Activated CD4-positive, alpha-beta T cell treated with anti-CD3 and anti-CD28 coated beads, Interleukin-2, amount 50 U/mL, for 1 hour (primary cell): ENCODE measurements around the gene JDP2.

Experiments
- DNase-seq: peaks from one replicate; pipeline ENCODE4 v3.0.0-alpha.2; 2020

JDP2 gene

DNA sequence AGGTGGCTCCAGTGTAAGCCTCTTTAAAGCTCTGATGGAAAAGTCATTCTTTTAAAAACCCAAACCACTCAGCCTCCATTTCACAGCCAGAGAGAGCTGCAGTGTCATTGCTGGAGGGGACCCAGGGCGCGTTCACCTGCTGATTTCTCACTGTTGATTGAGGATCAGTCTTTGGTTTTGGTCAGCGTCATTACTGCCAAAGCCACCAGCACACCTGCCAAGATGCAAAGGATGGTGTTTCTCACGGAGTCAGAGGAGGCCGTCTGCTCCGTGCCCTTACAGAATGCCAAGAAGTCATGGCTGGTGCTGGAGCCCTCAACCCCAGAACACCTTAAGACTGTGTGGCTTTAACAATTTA lies 61.6 kb downstream of the JDP2 start:
- DNase-seq: no peak

DNA sequence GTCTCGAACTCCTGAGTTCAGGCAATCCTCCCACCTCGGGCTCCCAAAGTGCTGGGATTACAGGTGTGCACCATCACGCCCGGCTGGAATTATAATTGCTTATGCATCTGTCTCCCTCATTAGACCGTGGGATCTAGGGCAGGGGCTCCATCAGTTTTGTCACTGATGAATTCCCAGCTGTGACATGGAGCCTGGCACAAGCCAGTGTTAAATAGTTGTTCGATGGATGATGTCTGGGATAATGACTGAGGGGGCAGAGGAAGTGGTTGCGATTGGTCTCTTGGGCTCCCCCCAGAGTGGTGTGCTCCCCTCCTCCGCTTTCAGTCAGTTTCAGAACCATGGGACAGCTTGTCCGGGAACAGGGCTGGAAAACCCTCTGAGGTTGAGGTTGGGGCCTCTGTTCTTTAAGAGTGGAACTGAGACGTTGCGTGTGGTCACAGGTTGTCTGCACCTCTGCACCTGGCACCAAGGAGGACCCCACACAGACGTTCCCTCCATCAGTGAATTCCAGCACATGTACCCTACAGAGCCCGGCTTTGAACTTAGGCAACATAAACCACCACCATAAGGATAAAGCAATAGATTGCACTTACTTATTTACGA lies 63.7 kb downstream of the JDP2 start:
- DNase-seq: no peak

DNA sequence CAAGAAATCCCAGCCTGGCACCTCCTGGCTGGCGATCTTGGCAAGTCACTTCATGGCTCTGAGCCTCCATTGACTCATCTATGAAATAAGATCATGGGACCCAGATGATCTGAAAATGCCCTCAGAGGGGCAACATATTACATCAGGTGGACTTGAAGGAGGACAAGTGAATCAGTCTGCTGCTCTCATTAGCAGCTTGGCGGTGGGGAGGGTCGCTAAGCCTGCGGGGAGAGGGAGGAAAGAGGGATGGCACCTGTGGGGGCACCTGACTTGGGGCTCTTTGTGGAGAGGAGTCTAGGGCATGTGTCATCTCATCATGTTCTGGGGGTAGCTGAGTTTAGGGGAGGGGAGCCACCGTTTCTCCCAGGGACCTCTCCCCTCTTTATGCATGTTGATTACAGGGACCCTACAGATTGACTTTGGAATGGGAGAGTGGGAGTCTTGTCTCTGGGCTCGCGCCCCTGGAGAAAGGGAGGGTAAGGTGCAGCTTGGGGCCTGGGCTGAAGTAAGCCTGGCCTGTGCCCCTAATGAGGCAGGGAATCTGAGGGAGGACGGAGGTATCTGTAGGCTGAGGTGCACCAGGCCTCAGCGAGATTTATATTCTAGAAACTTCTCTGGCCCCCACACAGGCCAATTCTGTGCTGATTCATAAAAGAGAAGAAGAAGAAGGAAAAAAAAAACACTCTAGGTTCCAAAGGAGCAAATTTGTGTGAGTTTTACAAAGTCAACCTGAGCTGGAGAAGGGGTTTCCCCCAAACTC lies 65.2 kb downstream of the JDP2 start:
- no peak for DNase-seq

DNA sequence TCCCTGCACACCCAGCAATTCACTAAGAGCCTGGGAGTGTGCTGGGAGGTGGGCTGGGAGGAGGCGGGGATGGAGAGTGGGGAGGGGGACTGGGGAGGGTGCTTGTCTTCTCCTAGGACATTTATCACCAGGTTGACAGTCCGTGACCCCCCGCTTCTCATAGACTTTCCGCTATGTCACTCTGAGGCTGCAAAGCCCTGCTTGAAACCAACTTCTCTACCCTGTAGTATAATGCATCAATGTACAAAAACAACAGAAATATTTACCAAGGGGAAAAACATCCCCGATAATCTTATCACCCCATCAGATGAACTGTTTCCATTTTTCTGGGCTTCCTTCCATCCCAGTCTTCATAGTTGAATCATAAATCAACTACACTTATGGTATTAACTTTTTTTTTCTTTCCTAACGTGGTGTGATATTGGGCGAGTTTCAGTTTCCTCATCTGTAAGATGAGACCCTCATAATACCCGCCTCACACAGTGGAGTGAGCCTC lies 65.8 kb downstream of the JDP2 start:
- no peak for DNase-seq

DNA sequence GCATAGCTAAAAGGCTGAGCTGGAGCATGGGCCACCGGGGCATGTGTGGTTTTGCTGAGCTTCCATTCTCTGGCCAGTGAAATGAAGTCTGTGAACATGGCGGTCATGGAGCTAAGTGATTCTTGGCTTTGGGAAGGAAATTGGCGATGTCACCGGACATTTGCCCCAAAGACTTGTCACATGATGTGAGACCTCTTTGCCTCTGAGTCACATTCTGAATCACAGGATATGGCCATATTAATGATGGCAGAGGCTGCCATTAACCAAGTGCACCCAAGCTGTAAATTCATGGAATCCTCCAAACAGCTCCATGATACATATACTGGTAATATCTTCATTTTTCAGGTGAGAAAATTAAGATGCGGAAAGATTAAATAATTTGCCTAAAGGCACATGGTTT lies 67.1 kb downstream of the JDP2 start:
- no peak for DNase-seq

DNA sequence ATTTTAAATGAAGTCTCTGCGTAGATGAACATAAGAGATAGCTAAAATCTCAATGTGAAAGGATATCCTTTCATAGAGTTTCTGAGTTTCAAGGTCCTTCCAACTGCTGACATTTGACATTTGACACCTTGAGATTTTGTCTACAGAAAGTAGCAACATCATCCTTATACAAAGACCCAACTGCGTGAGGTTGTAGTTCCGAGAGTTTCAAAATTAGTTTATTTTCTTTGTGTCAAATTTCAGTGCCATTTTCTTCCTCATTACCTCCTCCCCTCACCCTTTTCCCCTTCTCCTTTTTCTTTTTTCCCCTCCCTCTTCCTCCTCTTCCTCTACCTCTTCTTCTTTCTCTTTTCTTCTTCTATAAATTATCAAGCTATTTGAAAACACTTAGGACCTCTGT lies 67.6 kb downstream of the JDP2 start:
- no peak for DNase-seq

DNA sequence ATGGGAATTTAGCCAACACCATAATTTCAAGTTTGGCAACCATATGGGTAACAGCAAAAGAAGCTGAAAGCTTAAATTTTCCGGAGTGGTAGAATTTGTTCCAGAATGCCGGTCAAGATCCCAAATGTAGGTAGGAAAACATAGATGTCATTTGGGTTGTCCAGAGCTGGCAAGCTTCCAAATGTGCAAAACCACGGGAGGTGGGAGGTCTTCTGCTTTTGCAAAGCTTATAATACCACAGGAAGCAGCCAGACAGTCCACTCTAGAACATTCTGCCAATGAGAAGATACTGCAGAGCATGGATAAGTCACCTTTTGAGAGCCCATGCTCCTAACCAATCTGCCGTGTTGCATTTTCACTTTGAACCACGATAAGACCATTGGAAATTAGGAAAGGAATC lies 68.1 kb downstream of the JDP2 start:
- no peak for DNase-seq

DNA sequence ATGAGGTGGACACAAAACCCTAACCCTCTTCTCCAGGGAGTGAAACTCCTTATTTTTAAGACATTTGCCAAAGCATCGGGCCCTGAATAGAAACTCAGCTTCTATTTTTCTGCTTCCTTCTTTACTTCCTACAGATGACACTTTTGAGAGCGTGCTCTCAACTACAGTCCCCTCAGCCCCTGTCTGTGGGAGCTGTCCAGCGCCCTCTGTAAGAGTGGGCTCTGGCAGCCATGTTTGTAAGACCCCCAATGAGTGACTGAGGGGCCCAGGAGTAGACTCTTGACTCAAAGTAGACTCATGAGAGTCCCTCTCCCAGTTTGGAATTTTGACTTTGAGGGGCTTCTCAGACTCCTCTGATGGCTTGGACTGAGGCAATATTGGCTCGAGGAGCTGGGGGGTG lies 68.9 kb downstream of the JDP2 start:
- no peak for DNase-seq

DNA sequence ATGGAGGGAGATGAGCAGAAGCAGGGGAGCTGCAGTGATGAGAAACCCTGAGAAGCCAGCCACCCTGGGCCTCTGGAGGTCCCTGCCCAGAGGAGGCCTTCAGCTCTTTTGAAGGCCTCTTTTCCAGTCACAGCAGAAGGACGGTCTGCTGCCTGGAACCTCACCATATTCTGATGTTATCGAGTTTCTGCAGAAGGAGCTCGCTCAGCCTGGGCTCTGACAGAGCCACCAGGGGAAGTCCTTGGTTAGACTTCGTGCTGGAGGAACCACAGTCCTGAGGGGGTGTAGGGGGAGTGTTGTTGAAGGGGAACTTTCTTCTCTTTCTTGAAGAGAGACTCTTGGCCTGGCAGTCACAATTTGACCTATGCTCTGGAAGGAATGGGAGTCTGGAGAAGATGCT lies 69.4 kb downstream of the JDP2 start:
- DNase-seq: no peak

DNA sequence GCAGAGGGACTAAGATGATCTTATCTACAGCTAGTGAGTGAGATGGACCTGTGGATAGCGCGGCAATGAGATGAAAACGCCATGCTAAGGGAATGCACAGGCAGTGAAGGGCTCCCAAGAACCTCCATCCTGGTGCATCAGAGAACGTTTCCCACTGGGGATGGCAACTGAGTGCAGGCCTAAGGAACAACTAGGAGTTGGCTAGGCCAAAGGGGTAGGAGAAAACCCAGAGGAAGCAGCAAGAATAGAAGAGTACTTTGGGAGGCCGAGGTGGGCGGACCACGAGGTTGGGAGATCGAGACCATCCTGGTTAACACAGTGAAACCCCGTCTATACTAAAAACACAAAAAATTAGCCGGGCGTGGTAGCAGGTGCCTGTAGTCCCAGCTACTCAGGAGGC lies 69.9 kb downstream of the JDP2 start:
- DNase-seq: no peak

DNA sequence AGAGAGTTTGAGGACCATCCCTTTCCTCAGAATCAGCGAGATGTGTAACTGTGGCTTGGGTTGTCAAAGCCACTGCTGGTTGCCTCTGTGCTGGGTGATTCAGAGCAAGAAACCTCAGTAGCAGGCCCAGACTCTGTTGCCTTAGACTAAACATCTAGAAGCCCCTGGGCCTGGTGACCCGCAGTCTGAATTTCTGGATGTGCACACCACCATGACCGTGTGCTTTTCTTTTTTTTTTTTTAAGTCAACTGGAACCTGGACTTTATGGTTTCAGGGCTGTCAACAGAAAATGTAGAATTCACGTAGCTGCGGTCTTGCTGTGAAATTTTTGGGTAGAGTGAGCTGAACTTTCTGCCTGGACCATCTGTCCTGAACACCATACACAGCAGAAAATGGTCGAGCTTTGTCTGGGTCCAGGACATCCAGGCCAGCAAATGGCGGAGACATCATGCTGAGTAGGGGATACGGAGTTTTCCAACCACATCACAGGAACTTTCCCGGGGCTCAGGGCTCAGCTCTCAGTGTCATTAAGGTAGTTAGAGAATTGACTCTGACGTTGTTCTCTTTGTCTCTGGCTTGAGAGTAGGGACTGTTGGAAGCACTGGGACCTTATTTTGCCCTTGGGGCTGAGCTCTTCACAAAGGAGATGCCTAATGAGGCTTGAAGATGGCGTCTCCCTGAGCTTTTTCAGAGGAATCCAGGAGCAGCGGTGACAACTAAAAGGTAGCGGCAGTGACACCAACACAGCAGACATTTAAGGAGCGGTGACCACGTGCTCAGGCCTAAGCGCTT lies 71.5 kb downstream of the JDP2 start:
- DNase-seq: no peak

DNA sequence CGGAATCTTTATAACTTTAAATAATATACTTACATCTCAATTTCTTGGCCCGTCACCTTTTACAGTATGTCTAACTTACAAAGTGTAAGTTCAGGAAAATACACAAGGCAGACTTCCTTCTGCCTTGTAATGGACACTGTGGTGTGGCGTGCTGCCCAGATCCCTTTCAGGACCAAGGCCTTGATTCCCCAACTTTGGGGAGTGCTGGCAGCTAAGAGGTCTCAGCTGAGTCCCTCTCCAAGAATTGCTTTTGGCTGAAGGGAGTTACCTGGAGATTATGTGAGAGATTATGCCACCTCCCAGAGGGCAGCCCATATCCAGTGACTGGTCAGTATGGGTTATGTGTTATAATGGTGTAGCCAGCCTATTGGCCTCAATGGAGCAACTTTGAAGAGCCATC lies 73.3 kb downstream of the JDP2 start:
- no peak for DNase-seq

DNA sequence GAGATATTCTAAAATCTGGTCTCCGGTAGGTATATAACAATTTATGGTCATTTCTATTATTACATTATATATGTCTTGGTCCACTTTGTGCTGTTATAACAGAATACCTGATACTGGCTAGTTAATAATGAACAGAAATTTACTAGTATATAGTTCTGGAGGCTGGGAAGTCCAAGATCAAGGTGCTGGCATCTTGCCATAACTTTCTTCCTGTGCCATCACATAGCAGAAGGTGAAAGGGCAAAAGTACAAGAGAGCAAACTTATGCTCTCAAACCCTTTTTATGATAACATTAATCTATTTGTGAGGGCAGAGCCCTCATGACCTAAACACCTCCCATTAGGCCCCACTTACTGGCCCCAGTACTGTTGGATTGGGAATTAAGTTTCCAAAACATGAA lies 76.6 kb downstream of the JDP2 start:
- no peak for DNase-seq

DNA sequence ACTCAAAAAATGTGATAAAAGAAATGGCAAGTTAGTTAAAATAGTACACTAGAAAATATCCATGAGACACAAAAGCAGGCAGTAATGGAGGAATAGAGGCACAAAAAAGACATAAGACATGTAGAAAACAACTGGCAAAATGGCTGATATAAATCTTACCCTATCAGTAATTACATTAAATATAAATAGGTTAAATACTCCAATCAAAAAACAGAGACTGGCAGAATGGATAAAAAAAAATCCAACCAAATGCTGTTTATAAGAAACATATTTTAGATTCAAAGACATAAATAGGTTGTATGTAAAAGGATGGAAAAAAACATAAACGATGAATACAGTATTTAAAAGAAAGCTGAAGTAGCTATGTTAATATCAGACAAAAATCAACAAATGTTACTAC lies 79.1 kb downstream of the JDP2 start:
- DNase-seq: no peak

DNA sequence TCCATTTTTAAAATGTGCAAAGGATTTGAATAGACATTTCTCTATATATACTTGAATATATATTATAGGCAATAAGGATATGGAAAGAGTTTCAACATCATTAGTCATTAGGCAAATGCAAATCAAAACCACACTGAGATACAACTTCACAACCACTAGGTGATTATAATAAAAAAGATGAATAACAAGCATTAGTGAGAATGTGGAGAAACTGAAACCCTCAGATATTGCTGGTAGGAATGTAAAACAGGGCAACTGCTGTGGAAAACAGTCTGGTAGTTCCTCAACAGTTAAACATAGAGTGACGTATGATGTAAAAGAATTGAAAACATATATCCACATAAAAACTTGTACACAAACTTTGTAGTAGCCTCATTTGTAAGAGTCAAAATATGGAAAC lies 82.7 kb downstream of the JDP2 start:
- no peak for DNase-seq

DNA sequence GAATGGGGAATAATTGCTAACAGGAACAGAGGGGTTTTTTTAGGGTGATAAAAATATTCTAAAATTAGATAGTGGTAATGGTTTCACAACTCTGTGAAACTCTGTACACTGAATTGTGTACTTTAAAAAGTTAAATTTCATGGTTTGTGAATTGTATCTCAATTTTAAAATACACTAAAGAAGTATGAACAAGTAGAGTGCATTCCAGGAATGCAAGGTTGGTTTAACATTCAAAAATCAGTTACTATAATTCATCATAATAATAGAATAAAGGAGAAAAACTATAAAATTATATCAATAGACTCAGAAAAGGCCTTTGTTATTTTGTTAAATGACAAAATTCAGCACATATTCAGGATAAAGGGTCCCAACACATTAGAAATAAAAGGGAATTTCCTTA lies 83.4 kb downstream of the JDP2 start:
- DNase-seq: no peak

DNA sequence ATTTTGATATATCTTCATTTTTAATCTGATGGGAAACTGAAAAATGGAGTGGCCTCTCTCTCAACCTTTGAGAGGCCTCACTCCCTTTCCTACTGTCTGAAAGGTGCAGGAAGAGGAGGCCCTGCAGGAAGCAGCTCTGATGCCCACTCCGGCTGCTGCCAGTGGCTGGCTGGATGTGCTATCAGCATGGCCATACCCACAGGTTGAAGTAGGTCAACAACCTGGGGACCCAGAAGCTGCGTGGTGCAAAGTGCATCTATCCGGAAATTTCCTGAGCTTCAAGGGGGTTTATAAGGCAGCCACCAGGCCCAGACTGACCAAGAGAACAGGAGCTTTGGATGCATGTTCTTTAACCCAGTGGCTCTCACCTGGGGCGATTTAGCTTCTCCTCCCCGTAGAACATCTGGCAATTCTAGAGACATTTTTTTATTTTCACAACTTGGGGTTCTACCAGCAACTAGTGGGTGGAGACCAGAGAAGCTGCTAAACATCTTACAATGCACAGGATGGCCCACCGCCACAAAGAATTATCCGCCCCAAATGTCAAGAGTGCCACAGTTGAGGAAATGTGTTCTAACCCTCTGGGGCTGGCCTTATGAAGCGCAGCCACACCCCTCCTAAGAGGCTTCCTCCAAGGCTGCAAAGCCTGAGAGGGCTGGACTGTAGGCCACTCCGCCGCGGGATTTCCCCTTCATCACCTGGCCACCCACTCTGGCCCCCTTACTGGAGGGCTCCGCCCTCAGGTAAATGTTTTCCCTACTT lies 86.3 kb downstream of the JDP2 start:
- no peak for DNase-seq

DNA sequence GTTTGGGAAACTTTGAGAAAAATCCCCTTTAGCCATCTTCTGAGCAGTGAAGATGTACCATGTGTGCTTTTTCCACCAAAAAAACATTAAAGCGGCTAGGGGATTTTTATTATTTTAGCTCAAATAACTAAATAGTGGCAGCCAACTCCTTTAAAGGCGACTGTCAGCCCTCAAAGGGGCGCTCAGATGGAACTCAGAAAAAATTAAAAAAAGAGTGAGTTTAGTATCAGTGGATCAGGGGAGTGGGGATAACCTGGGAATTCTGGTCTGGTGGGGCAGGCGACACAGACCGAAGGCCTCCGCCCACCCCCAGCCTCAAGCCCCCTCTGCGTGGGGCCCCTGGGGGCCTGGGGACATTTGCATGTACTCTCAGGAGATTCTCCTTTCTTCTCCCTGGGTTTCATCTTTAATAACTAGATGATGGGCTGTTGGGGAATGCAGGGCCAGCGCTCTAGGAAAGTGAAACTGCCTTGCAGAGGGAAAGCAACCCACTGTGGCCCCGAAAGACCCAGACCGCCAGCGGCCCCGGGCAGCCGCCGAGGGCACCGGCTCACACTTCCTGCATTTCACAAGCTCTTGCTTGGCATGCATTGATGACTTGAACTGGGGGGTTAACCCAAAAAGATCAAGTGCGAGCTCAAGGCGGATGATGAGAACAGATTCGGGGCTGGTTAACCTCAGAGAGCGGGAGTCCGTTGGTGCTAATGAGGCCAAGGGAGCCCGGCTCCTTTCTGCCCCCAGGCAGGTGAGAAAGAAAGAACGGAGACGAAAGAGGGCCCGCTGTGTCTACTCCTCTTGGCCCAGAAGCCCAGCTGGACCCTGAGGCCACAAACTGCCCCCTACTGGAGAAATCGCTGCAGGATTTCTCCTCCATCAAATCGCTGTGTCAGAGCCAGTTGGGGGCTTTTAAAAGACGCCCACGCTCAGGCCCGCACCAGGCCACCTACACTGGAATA lies 87.1 kb downstream of the JDP2 start:
- DNase-seq: peak; percentile 36

DNA sequence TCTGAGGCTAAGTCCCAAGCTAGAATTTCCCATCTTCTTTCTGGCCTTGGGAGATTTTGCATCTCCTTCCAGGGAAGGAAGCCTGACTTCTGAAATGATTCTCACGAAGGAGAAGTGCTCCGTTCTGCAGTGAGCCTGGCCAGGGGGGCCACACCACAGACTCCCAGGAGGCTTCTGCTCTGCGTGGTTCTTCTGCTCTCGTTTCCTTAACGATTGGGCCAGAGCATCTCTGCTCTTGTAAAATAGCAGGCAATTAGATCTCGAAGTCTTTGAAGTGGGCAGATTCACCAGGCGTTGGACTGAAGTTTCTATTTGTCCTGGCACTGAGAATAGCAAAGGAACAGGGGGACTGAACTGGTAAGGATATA lies 87.8 kb downstream of the JDP2 start:
- DNase-seq: no peak

DNA sequence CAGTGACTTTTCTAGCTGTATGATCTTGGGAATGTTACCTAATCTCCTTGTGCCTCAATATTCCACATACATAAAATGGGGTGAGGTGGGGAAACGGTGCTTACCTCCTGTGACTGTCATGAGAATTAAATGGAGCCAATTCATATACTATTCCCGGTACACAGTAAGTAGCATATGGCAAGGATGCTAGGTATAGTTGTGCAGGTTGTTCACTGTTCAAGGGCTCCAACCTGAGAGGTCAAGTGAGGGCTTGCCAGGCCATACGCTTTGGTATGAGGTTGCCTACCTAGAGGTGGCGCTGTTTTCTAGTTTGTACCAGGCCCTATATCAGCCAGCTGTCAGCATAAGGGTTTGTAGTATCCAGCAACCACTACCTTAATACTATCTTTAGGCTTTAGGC lies 90.8 kb downstream of the JDP2 start:
- DNase-seq: peak; percentile 25

DNA sequence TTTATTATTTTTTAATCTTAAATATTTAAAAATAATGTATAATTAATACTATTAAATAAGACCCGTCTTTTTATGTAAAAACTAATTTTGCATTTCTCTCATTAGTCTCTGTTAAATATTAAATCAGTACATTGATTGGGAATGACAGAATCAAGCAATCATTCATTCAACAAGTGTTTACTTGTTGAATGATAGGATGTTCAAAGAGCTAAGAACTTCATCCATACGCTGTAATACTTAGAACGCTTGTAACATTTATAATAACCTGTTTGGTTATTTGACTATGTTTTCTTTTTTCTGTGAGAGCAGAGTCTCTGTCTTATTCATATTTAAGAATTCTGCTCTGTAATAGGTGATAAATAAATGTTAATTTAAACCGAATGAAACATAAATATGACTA lies 91.6 kb downstream of the JDP2 start:
- DNase-seq: no peak
